Testis (tissue), 2 donors: ENCODE measurements around the gene ALG13.

Experiments used
- POLR2A ChIP-seq: fragments of 450-650 bp; IDR thresholded peaks from one replicate; pipeline ENCODE4 v1.6.1; 2017; ENCODE audit warnings: antibody characterized with exemption, mild to moderate bottlenecking, moderate library complexity
- TF ChIP-seq, protein P1 (sequence below), 3 experiments: fragments of 450-650 bp in 2 of 3; fragments of 200-600 bp in 1 of 3; sonication (generic) in 1 of 3; IDR thresholded peaks; one replicate each; pipeline ENCODE4 v1.5.1; 2016 to 2019; ENCODE audit warnings: antibody characterized with exemption in 3 of 3, mild to moderate bottlenecking in 2 of 3, moderate library complexity in 1 of 3

DNA sequence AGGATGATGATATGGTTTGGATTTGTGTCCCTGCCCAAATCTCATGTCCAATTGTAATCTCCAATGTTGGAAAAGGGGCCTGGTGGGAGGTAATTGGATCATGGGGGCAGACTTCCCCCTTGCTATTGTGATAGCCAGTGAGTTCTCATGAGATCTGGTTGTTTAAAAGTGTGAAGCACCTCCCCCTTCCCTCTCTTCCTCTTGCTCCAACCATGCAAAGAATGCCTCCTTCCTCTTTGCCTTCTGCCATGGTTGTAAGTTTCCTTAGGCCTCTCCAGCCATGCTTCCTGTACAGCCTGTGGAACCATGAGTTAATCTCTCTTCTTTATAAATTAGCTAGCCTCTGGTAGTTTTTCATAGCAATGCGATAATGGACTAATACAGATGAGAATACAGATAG, 19.7 kb upstream of the ALG13 start:
- TF ChIP-seq, protein P1, sequence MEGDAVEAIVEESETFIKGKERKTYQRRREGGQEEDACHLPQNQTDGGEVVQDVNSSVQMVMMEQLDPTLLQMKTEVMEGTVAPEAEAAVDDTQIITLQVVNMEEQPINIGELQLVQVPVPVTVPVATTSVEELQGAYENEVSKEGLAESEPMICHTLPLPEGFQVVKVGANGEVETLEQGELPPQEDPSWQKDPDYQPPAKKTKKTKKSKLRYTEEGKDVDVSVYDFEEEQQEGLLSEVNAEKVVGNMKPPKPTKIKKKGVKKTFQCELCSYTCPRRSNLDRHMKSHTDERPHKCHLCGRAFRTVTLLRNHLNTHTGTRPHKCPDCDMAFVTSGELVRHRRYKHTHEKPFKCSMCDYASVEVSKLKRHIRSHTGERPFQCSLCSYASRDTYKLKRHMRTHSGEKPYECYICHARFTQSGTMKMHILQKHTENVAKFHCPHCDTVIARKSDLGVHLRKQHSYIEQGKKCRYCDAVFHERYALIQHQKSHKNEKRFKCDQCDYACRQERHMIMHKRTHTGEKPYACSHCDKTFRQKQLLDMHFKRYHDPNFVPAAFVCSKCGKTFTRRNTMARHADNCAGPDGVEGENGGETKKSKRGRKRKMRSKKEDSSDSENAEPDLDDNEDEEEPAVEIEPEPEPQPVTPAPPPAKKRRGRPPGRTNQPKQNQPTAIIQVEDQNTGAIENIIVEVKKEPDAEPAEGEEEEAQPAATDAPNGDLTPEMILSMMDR (IDR thresholded peaks at IDR 0.05) = no peak
- TF ChIP-seq POLR2A = no peak
